NCI-H446 (cell line): Measurements from ENCODE around the gene ANKRD44.
"Not testable (repeated sequence)": the region's sequence is repeated elsewhere in the genome, so short reads cannot be mapped to it uniquely, and the experiment has no call there.

Experiments used
- DNase-seq, 2 experiments: peaks; one replicate each; lab custom pipeline; 2025; lab: John Stamatoyannopoulos, UW

ANKRD44 gene

DNA sequence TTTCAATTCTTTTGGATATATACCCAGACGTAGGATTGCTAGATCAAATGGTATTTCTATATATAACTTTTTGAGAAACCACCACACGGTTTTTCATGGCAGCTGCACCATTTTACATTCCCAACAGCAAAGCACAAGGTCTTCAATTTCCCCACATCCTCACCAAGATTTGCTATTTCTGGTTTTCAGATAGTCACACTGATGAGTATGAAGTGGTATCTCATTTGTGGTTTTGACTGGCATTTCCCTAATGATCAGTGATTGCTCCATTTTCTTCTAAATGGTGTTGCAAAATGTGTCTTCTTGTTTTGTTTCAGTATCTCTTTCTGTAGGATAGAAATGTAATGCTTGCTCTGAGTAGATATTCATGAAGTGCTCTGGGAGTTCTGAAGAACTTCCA is 52.0 kb downstream of the ANKRD44 start:
- DNase-seq, result no peak

- DNase-seq, result no peak
Observed at GRCh38 chr2:197256547-197257170, 53.9 kb downstream of the ANKRD44 start.

DNA sequence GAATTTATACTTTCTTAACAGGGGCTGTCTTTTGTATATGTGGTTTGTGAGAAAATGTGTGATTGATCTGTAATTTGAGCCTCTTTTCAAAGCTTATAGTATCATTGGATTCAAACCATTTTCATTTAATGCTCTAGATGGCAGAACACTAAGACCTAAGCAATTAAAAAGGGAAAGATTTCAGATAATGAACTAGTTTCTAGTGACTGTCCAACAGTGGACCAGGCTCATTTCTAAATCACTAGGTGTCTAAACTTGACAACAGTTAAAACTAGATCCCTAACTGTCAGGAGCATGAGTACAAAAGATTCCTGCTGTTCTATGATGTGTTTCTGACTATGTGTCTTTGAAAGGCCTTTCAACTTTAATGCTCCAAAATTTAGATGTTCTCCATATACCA is 54.6 kb downstream of the ANKRD44 start:
- no peak for DNase-seq

DNA sequence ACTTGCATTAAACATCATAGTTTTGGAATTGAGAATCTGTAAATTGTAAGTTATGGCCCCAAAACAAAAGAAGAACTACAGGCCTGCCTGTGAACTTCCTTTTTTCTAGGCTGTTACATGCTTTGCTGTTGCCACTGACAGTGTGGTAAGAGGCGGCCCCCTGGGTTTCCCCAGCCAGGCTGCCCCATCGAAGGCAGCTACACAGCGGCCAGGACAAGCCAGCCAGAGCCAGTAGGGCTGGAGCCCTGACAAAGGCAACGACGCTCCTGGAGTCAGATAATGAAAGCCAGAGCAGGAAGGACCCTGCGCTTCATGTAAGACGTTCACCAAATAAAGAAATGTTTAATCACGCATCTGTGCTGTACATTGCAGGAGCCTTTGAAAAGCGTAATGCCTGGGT is 55.0 kb downstream of the ANKRD44 start:
- DNase-seq, result no peak

GRCh38 chr2:197254776-197255530 is 55.6 kb downstream of the ANKRD44 start:
- no peak for DNase-seq

GRCh38 chr2:197251576-197251975 is 59.0 kb downstream of the ANKRD44 start:
- no peak for DNase-seq

- DNase-seq, result no peak
Observed at GRCh38 chr2:197251163-197251562, 59.4 kb downstream of the ANKRD44 start.

- no peak for DNase-seq
Observed at GRCh38 chr2:197250084-197250397, 60.5 kb downstream of the ANKRD44 start.

GRCh38 chr2:197249381-197250083 is 61.0 kb downstream of the ANKRD44 start:
- no peak for DNase-seq

GRCh38 chr2:197248623-197249022 is 62.0 kb downstream of the ANKRD44 start:
- no peak for DNase-seq

DNA sequence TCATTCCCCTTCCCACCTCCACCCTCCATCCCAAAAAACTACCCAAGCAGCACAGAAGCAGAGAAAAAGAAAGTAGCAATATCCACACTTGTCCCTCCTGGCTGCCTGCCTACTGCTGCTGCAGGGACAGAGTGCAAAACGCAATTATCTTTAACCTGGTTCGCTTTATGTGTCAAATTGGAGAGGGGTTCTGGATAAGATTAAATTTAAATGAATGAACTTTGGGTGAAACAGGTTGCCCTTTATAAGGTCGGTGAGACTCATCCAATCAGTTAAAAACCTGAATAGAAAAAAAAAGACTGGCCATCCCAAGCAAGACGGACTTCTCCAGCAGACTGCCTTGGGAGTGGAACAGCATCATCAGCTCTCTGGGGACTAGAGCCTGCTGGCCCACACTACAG is 62.6 kb downstream of the ANKRD44 start:
- no peak for DNase-seq

DNA sequence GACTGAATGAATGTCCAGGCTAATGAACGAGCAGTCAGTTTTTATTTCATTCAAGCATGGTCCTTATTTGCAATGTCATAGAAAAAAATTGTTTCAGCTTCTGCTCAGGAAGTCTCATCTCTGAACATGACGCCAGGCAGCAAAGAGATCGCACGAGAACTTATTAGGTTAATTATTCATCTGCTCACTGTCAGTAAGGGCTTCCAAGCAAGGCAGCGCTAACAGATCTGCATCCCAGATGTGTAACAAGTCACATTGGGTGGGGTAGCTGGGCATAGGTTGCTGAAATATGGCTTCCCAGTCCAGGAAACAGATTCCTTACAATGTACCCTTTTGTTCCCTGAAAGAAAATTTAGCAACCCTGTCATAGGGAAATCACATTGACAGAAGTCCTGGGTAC is 63.5 kb downstream of the ANKRD44 start:
- DNase-seq, result no peak

DNA sequence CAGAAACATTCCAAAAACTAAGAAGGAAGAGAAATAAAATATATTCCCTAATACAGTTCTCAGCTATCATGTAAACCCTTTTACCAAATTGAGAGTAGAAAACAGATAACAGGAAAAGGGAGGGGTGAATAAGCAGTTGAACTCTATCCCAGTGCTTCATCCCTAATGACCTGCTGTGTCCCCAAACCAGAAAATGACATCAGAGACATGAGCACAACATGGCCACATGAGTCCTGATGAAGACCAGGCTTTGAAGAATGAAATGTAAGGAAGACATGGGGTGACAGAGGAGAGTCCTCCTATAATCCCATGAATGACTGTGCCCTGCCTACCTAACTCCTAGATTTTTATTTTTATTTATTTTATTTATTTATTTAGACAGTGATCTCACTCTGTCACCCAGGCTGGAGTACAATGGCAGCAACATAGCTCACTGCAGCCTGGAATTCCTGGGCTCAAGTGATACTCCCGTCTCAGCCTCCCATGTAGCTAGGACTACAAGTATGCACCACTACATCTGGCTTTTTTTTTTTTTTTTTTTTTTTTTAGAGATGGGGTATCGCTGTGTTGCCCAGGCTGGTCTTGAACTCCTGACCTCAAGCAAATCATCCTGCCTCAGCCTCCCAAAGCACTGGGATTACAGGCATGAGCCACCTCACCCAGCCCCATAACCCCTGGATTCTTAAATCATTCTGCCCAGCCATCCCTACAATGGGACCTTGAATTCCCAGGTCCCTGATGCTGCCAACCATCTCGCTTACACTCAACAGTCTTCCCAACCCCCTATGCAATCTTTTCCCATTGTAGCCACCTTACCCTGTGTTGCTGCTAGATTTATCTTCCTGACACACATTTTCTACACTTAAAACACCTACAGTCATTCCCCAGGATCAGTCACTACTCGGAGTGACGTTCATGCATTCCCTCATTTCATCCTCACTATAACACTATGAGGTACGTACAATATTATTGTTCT is 64.5 kb downstream of the ANKRD44 start:
- no peak for DNase-seq

DNA sequence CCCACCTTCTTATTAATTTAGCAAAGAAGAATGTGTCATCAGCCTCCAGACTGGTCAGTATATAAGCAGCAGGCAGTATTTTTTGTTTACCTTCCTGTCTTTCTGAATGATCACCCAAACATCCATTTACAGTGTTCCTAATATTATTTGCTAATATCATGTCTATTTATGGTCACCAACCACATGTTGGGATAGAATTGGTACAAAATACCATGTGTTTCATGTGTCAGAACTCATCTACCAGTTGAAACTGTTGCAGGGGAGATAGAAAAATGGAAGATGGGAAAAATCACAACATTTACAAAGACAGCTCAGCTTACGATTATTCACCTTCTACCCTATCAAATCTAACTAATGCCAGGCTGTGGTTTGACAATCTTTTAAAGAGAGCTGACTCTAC is 66.2 kb downstream of the ANKRD44 start:
- no peak for DNase-seq

- no peak for DNase-seq
Observed at GRCh38 chr2:197242719-197243118, 67.9 kb downstream of the ANKRD44 start.

GRCh38 chr2:197241596-197241995 is 69.0 kb downstream of the ANKRD44 start:
- no peak for DNase-seq

- DNase-seq, result no peak
Observed at GRCh38 chr2:197241153-197241552, 69.4 kb downstream of the ANKRD44 start.

DNA sequence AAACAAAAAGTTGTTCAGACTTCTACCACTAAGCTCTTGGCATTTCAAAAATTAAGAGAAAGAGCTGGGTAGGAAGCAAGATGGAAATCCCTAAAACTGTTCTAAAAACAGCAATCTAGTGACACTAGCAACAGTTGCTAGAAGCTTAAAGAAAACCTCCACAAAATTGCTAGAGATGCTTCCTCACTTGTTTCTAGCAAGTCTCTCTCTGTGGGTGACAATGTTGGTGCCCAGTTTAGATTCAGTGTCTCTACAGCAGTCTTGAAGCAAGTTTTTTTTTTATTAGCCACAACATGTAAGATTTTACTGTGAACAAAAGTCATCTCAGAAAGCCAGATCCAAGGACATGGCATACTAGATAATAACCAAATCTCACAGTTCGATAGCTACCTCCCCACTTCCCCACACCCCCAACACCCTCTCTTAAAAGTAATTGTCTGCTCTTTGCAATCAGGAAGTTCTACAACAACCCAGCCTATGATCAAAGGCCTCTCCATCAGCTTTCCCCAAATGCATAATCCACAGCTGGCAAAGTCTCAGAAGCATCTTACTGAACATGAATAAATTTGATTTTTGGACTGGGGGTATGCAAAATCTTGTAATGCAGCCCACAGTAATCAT is 70.0 kb downstream of the ANKRD44 start:
- DNase-seq, result no peak

DNA sequence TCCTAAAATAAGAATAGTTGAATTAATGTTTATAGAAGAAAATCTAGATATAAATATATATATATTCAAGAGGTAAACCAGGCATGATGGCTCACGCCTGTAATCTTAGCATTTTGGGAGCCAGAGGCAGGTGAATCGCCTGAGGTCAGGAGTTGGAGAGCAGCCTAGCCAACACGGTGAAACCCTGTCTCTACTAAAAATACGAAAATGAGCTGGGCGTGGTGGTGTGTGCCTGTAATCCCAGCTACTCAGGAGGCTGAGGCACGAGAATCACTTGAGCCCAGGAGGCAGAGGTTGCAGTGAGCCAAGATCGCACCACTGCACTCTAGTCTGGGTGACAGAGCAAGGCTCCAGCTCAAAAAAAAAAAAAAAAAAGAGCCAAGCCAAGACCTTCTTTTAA is 70.6 kb downstream of the ANKRD44 start:
- DNase-seq, result not testable (repeated sequence)

- DNase-seq, result no peak
Observed at GRCh38 chr2:197239434-197239833, 71.1 kb downstream of the ANKRD44 start.

- no peak for DNase-seq
Observed at GRCh38 chr2:197238043-197238365, 72.6 kb downstream of the ANKRD44 start.
